CD4-positive, CD25-positive, alpha-beta regulatory T cell (primary cell): ENCODE measurements around the gene GABRE. TPM values are rescaled to one million over a fixed set of nuclear protein-coding genes. Genes with fewer than 3 reads are reported as not detected.

Source experiments
- ATAC-seq, 2 donors: fragments of 150-1000 bp; cut with Tn5 transposase; one replicate each; pipeline ENCODE4 v1.10.0; 2021; ENCODE audit warnings: low read depth in 2 of 2, moderate number of reproducible peaks in 2 of 2, moderate library complexity in 1 of 2
- DNase-seq, 3 donors: peaks; one replicate each; pipeline versions ENCODE4 v3.0.0 to v3.0.0-alpha.2; 2012 to 2022; ENCODE audit warnings: mixed read lengths in 1 of 3
- H3K27ac ChIP-seq: one replicate; pipeline ENCODE4 v1.7.0; 2013; ENCODE audit warnings: mild to moderate bottlenecking, low read length; ENCODE audit not compliant: insufficient read depth, poor library complexity, severe bottlenecking
- H3K27me3 ChIP-seq: one replicate; pipeline ENCODE4 v1.7.0; 2013; ENCODE audit warnings: low read length; ENCODE audit not compliant: control insufficient read depth, insufficient read depth
- H3K36me3 ChIP-seq: one replicate; pipeline ENCODE4 v1.7.0; 2013; ENCODE audit warnings: mild to moderate bottlenecking, low read length, moderate library complexity; ENCODE audit not compliant: control insufficient read depth, insufficient read depth
- H3K4me1 ChIP-seq: 2 replicates; pipeline ENCODE4 v1.7.0; 2013; ENCODE audit warnings: mild to moderate bottlenecking, low read length; ENCODE audit not compliant: insufficient read depth, control insufficient read depth, poor library complexity, severe bottlenecking
- H3K4me3 ChIP-seq: one replicate; pipeline ENCODE4 v1.7.0; 2013; ENCODE audit warnings: low read depth, mild to moderate bottlenecking, low read length, moderate library complexity
- H3K9me3 ChIP-seq, 2 experiments: 1 replicate in 1 of 2; 2 replicates in 1 of 2; pipeline ENCODE4 v1.7.0; 2013; ENCODE audit warnings: low read length in 2 of 2, mild to moderate bottlenecking in 1 of 2, moderate library complexity in 1 of 2; ENCODE audit not compliant: control insufficient read depth in 2 of 2
- H3K27ac Mint-ChIP-seq, 3 donors: one replicate each; pipeline ENCODE4 v1.8.0; 2020 to 2022; ENCODE audit warnings: mild to moderate bottlenecking in 3 of 3, mixed read lengths in 3 of 3, moderate library complexity in 2 of 3
- H3K27me3 Mint-ChIP-seq: one replicate; pipeline ENCODE4 v1.8.0; 2022; ENCODE audit warnings: mild to moderate bottlenecking, mixed read lengths
- H3K36me3 Mint-ChIP-seq: one replicate; pipeline ENCODE4 v1.8.0; 2020; ENCODE audit warnings: mixed read lengths
- H3K4me1 Mint-ChIP-seq, 4 donors: one replicate each; pipeline ENCODE4 v1.8.0; 2020 to 2022; ENCODE audit warnings: mixed read lengths in 4 of 4, mild to moderate bottlenecking in 1 of 4
- H3K4me3 Mint-ChIP-seq, 4 donors: one replicate each; pipeline ENCODE4 v1.8.0; 2020 to 2022; ENCODE audit warnings: mild to moderate bottlenecking in 4 of 4, mixed read lengths in 4 of 4, moderate library complexity in 3 of 4
- H3K9me3 Mint-ChIP-seq, 7 donors: one replicate each; pipeline ENCODE4 v1.8.0; 2020 to 2022; ENCODE audit warnings: mixed read lengths in 7 of 7, mild to moderate bottlenecking in 3 of 7, moderate library complexity in 2 of 7
- polyA plus RNA-seq, 4 donors: library from polyadenylated mRNA; unstranded; fragments of 300-500 nt; fragmentation: Illumina TruSeq; gene quantifications; one replicate each; pipeline ENCODE4 v1.2.3, GENCODE V29; 2021
- total RNA-seq: library from RNA; stranded (reverse); gene quantifications from one replicate; pipeline ENCODE4 v1.2.3, GENCODE V29; 2022

GABRE gene
- total and polyA plus RNA-seq, 5 donors from 2014 or later, result not detected

DNA sequence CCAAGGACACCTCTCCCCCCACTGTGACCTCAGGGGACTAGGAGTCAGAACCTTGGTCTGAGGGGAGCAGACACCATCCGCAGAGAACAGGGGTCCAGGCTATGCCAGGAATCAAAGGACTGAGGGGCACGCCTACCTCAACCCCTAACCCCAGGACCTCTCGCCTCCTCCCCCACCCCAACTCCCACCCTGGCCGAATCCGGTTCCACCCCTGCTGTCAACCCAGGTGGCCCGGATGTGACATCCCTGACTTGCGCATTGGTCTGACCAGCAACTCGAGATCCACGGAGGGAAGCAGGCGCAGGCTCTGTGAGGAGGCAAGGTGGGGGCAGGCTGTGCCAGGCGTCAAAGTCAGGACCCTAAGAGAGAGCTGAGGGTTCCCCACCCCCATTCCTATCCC lies 62.3 kb downstream of the GABRE start:
- Histone ChIP-seq H3K4me3 (no peak overlapping the region), H3K9me3 (no peaks in the 10 kb centered on the region), H3K4me1 (no peaks in the 10 kb centered on the region), H3K27ac (no peak overlapping the region), H3K27me3 (no peaks in the 10 kb centered on the region), H3K36me3 (no peaks in the 10 kb centered on the region)
- ATAC-seq (no peak), DNase-seq (no peak)
- H3K36me3 Mint-ChIP-seq, result no peaks in the 10 kb centered on the region
- no peaks in the 10 kb centered on the region for H3K4me1 Mint-ChIP-seq
- no peaks in the 10 kb centered on the region for H3K27me3 Mint-ChIP-seq
- H3K9me3 Mint-ChIP-seq, result peaks cover 0 to 3% (median 0%) of the 10 kb centered on the region in 7 donors
- no peak overlapping the region for H3K4me3 Mint-ChIP-seq
- no peak overlapping the region for H3K27ac Mint-ChIP-seq

DNA sequence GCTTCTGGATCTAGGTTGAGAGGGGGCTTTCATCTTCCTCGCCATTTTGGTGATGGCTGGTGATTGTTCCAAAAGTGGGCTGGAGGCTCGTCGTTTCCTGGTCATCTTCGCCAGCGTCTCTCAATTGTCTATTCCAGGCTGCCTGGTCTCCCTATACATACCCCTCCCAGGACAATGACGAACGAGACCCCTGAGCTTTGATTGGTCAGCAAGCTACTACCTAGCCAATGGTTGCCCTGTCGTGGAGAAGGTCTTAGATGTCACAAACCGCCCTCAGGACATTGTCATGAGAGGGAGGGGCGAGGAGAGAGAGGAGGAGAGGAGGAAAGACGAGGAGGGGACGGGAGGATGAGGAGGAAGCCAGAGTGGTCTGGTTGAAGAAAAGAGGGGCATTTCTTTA lies 69.5 kb downstream of the GABRE start:
- DNase-seq (no peak), ATAC-seq (no peak)
- H3K4me3 Mint-ChIP-seq, result no peak overlapping the region
- no peak overlapping the region for H3K27ac Mint-ChIP-seq
- Histone ChIP-seq H3K27ac (no peak overlapping the region), H3K4me1 (no peaks in the 10 kb centered on the region), H3K27me3 (no peaks in the 10 kb centered on the region), H3K9me3 (no peaks in the 10 kb centered on the region), H3K4me3 (no peak overlapping the region), H3K36me3 (no peaks in the 10 kb centered on the region)
- H3K9me3 Mint-ChIP-seq, result peaks cover 0 to 1% (median 0%) of the 10 kb centered on the region in 7 donors
- no peaks in the 10 kb centered on the region for H3K4me1 Mint-ChIP-seq
- H3K27me3 Mint-ChIP-seq, result no peaks in the 10 kb centered on the region
- no peaks in the 10 kb centered on the region for H3K36me3 Mint-ChIP-seq

Other genes starting within 250 kb of the GABRE start
- gene CNGA2, start 239.9 kb downstream of the GABRE start, total RNA-seq, result not detected
- not detected for gene CNGA2, start 239.9 kb downstream of the GABRE start, polyA plus RNA-seq
- not detected for gene MAGEA4, start 61.8 kb downstream of the GABRE start, total RNA-seq
- gene MAGEA4, start 61.8 kb downstream of the GABRE start, polyA plus RNA-seq, result not detected
- gene MAGEA10, start 163.9 kb upstream of the GABRE start, total RNA-seq, result not detected
- gene MAGEA10, start 163.9 kb upstream of the GABRE start, polyA plus RNA-seq, result not detected